Nephron (organoid): ENCODE measurements around the gene SLC25A20.

Experiments used
- H3K27ac Mint-ChIP-seq, 3 experiments: 2 replicates each; pipeline ENCODE4 v1.8.0; 2020; ENCODE audit warnings: mixed read lengths in 3 of 3, mild to moderate bottlenecking in 2 of 3, moderate library complexity in 1 of 3
- H3K27me3 Mint-ChIP-seq: 2 replicates; pipeline ENCODE4 v1.8.0; 2021; ENCODE audit warnings: low read depth, mild to moderate bottlenecking, moderate library complexity, mixed read lengths
- H3K36me3 Mint-ChIP-seq: 2 replicates; pipeline ENCODE4 v1.8.0; 2020; ENCODE audit warnings: low read depth, mixed read lengths
- H3K4me1 Mint-ChIP-seq: 2 replicates; pipeline ENCODE4 v1.8.0; 2020; ENCODE audit warnings: mixed read lengths
- H3K4me3 Mint-ChIP-seq, 3 experiments: 2 replicates each; pipeline ENCODE4 v1.8.0; 2020; ENCODE audit warnings: mild to moderate bottlenecking in 3 of 3, mixed read lengths in 3 of 3, moderate library complexity in 2 of 3
- H3K9me3 Mint-ChIP-seq: 2 replicates; pipeline ENCODE4 v1.8.0; 2020; ENCODE audit warnings: mixed read lengths
- TF ChIP-seq, protein P1 (sequence below), 3 experiments: fragments of 200-600 bp; sonication (generic); IDR thresholded peaks; one replicate each; pipeline ENCODE4 v1.5.0; 2021; ENCODE audit warnings: antibody characterized with exemption in 3 of 3; ENCODE audit not compliant: unreplicated experiment in 3 of 3

The SLC25A20 gene

DNA sequence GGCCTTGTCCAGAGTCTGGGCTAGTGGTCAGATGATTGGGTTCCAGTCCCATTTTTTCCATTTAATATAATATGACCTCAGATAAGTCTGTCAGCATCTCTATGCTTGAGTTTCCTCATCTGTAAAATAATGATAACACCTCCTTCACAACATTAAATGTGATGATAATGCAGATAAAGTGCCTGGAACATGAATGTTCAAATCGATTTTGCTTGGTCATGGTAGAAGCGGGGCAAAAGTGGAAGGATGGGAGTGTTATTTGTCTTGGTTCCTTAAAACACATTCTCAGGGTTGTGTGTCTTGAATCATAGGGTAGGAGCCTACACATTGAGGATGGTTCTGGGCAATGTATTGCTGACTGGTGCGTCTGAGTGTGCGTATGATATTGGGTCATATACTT is 36.8 kb upstream of the SLC25A20 start:
- H3K36me3 Mint-ChIP-seq, result peaks cover 54% of the 10 kb centered on the region
- H3K4me1 Mint-ChIP-seq, result no peaks in the 10 kb centered on the region
- TF ChIP-seq, protein P1, sequence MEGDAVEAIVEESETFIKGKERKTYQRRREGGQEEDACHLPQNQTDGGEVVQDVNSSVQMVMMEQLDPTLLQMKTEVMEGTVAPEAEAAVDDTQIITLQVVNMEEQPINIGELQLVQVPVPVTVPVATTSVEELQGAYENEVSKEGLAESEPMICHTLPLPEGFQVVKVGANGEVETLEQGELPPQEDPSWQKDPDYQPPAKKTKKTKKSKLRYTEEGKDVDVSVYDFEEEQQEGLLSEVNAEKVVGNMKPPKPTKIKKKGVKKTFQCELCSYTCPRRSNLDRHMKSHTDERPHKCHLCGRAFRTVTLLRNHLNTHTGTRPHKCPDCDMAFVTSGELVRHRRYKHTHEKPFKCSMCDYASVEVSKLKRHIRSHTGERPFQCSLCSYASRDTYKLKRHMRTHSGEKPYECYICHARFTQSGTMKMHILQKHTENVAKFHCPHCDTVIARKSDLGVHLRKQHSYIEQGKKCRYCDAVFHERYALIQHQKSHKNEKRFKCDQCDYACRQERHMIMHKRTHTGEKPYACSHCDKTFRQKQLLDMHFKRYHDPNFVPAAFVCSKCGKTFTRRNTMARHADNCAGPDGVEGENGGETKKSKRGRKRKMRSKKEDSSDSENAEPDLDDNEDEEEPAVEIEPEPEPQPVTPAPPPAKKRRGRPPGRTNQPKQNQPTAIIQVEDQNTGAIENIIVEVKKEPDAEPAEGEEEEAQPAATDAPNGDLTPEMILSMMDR (IDR thresholded peaks at IDR 0.05; ENCODE audit: unreplicated experiment in 3 of 3), result no peak
- H3K9me3 Mint-ChIP-seq, result no peaks in the 10 kb centered on the region
- H3K27ac Mint-ChIP-seq, result no peak overlapping the region
- no peaks in the 10 kb centered on the region for H3K27me3 Mint-ChIP-seq
- H3K4me3 Mint-ChIP-seq, result no peak overlapping the region

- peaks cover 60% of the 10 kb centered on the region for H3K36me3 Mint-ChIP-seq
- H3K4me1 Mint-ChIP-seq, result peaks cover 4% of the 10 kb centered on the region
- TF ChIP-seq, protein P1 (IDR thresholded peaks at IDR 0.05; ENCODE audit: unreplicated experiment in 3 of 3), result no peak
- no peaks in the 10 kb centered on the region for H3K27me3 Mint-ChIP-seq
- H3K9me3 Mint-ChIP-seq, result no peaks in the 10 kb centered on the region
- H3K27ac Mint-ChIP-seq, result no peak overlapping the region
- no peak overlapping the region for H3K4me3 Mint-ChIP-seq
These were observed 35.8 kb upstream of the SLC25A20 start for GRCh38 chr3:48934333-48934991.

- Mint-ChIP-seq H3K4me1 (peaks cover 21% of the 10 kb centered on the region), H3K27me3 (no peaks in the 10 kb centered on the region), H3K27ac (no peak overlapping the region), H3K36me3 (peaks cover 65% of the 10 kb centered on the region), H3K9me3 (no peaks in the 10 kb centered on the region), H3K4me3 (no peak overlapping the region)
- TF ChIP-seq, protein P1 (IDR thresholded peaks at IDR 0.05; ENCODE audit: unreplicated experiment in 3 of 3), result no peak
These were observed 33.4 kb upstream of the SLC25A20 start for GRCh38 chr3:48931944-48932580.

- Mint-ChIP-seq H3K36me3 (peaks cover 71% of the 10 kb centered on the region), H3K9me3 (no peaks in the 10 kb centered on the region), H3K27ac (no peak overlapping the region), H3K4me3 (no peak overlapping the region), H3K4me1 (peaks cover 21% of the 10 kb centered on the region), H3K27me3 (no peaks in the 10 kb centered on the region)
- TF ChIP-seq, protein P1 (IDR thresholded peaks at IDR 0.05; ENCODE audit: unreplicated experiment in 3 of 3), result no peak
These were observed 31.9 kb upstream of the SLC25A20 start for GRCh38 chr3:48930590-48930989.

- peaks cover 21% of the 10 kb centered on the region for H3K4me1 Mint-ChIP-seq
- TF ChIP-seq, protein P1 (IDR thresholded peaks at IDR 0.05; ENCODE audit: unreplicated experiment in 3 of 3), result no peak
- peak overlapping the region in 1 of 3 experiments; percentile 3 for H3K27ac Mint-ChIP-seq
- no peak overlapping the region for H3K4me3 Mint-ChIP-seq
- H3K9me3 Mint-ChIP-seq, result no peaks in the 10 kb centered on the region
- H3K27me3 Mint-ChIP-seq, result no peaks in the 10 kb centered on the region
- peaks cover 66% of the 10 kb centered on the region for H3K36me3 Mint-ChIP-seq
These were observed 30.8 kb upstream of the SLC25A20 start for GRCh38 chr3:48929358-48930035.
